Fibroblast of skin of right quadriceps (primary cell): ENCODE measurements around the gene HAL.

Experiments
- DNase-seq: peaks from one replicate; pipeline ENCODE4 v3.0.0-alpha.2; 2013

HAL gene

GRCh38 chr12:95996034-95996658, at the start of gene HAL:
TSS of gene HAL (minus strand) at chr12:95996344. CDS start at chr12:95995910, 434 bp downstream.
- DNase-seq: no peak

GRCh38 chr12:96045566-96045965, 49.4 kb upstream of the HAL start:
- DNase-seq: no peak

DNA sequence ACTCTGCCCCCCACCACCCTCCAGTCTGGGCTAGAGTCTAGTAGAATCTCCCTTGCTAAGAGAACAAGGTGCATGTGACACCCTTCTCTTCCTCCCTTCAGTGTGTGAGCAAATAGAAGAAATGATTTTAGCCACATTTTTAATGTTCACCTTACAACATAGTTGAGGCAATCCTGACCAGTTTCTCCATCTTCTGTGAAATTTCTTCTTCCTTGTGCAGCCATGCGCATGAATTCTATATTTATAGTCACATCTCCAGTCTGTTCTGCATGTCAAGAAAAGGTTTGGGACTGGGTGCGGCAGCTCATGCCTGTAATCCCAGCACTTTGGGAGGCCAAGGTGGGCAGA, 48.8 kb upstream of the HAL start:
- no peak for DNase-seq

- DNase-seq: peak; percentile 68
These were observed 48.1 kb upstream of the HAL start for GRCh38 chr12:96044017-96044942.

DNA sequence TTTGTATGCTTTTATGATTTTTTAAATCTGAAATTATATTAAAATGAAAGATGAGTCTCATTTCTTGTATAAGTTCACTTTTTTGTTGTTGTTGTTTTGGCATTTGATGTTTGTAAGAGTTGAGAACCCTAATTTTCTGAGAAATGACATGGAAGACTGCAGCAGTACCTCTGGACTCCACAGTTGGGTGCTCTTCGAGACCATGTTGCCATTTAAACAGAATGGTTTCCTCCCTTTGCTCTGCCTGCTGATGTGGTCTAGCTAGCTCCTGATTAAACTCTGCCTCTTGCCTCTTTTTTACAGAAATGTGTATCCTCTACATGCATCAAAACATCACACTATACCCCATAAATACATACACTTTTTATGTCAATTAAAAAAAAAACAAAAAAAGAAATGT, 45.0 kb upstream of the HAL start:
- DNase-seq: no peak

DNA sequence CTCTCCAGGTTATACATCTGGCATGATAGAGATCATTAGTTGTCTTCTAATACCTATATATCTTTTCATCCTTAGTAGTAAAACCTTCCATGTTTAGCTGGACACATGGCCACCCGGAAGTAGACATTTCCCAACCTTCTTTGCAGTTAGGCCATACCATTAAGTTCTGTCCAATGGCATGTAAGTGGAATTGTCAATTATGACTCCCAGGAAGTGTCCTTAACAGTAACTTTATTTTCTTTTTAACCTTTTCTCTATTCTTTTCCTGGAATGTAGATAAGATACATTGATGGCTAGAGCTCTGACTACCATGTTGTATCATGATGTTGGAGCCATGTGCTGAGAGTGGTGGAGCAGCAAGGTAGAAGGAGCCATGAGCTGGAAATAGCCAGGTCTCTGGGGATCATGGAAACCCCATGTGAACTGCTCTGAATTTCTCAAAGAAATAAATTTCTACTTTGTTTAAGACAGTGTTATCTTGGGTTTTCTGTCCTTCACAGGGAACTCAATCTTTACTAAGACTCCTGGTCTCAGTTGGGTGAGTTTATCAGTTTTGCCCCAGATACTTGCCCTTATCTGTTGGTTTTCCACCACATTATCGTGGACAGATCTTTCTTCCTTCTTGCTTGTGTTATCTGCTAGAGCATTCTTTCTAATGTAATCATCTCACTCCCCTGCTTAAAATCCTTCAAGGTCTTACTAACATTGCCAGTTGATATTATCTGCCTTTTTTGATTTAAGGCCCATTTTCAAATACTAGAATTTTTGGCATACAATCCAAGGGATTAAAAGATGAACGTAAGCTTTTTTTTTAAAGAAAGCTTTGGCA, 44.4 kb upstream of the HAL start:
- no peak for DNase-seq

DNA sequence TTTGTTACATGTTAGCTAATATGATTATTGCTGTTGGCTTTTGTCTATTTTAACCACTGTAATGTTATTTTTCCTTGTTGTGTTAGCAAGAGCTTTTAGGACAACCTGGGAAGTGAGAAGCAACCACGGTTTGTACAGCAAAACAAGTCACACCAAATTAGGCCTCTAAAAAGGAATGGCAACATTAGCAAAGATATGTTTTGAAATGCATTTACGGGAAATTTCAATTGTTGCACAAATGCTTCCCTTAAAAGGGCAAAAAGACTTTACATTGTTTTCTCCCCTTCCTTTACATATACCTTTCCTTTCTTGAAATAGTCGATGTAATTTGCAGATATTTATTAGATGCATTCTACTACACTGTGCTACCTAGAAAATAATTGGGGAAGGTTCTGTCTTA, 43.4 kb upstream of the HAL start:
- DNase-seq: no peak

- peak; percentile 46 for DNase-seq
These were observed 40.8 kb upstream of the HAL start for GRCh38 chr12:96036765-96037455.

- peak; percentile 98 for DNase-seq
These were observed 39.4 kb upstream of the HAL start, which contains the start of gene LTA4H for GRCh38 chr12:96035283-96036236. TSS of gene LTA4H (minus strand) at chr12:96035587. CDS start at chr12:96035519, 68 bp downstream.

DNA sequence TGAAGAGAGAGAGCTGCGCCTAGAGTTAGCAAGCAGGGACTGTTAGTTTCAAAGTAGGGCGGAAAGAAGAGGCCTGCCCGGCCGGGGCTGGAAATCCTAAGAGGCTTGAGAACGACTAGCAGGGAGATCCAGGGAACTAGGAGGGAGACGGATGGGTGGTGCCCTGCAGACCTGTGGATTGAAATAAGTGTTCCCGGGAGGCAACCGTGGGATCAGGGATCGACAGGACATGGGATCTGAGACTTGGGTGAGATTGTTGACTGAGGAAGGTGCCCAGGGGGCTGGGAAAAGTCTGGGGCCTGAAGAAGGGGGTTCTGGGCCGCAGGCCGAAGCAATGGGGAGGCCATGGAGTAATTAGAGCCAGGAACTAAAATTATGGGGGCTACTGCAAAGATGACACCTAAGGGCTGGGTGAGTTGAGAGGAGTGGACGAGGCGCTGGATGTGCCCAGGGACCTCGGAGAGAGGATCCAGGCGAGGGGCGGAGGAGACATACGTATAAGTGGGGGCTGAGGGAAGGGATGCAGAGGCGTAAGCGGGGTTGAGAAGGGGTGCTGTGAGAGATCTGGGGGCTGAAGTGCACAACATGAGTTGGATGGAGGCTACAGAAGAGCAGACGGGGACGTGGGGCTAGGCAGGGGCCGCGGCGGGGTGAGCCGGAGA, 38.6 kb upstream of the HAL start:
- peak; percentile 16 for DNase-seq

DNA sequence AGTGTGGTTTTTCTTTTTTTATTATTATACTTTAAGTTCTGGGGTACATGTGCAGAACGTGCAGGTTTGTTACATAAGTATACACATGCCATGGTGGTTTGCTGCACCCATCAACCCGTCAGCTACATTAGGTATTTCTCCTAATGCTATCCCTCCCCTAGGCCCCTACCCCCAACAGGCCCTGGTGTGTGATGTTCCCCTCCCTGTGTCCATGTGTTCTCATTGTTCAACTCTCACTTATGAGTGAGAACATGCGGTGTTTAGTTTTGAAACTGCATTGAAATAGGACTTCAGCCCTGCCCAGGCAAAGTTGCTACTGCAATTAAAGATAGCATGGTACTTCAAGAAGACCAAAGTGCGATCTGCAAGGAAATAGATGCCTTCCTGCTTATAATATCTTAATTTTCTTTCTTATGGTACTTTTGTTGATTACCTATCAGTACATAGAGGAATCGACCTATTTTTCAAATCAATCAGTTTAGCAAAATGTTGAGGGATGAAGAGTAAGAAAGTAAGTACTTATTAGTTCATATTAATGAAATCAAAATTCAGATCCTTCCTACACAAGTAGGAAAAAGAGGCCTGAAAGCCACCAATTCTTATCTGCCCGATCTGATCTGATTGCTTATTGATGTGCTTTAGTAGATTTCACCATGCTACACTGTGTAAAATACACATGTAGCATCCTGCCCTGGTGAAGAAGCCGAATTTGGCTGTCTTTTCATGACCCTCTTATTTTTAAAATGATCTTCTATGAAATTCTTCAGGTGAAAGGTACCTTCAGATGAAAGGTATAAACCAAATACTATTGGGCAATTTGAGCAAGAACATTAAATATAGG, 37.6 kb upstream of the HAL start:
- no peak for DNase-seq

- DNase-seq: no peak
These were observed 33.7 kb upstream of the HAL start for GRCh38 chr12:96029826-96030225.

- no peak for DNase-seq
These were observed 32.4 kb upstream of the HAL start for GRCh38 chr12:96028538-96028937.

DNA sequence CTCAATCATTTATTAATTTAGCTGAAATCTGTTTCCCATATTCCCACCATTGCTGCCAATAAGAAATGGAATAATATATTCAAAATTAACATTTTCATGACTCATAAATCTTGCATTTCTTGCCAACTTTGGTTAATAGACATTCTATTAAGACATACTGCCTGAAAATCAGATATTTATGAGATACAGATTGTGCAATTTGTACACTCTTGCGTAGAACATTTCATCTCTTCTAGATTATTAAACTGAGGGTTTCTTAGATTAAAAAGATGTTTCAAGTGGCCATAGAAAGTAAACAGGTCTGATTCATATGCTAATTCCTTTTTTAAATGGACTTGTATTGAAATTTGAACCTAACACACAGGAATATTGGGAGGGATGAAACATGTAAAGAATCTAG, 30.2 kb upstream of the HAL start:
- DNase-seq: no peak

- no peak for DNase-seq
These were observed 29.4 kb upstream of the HAL start for GRCh38 chr12:96025518-96025917.

DNA sequence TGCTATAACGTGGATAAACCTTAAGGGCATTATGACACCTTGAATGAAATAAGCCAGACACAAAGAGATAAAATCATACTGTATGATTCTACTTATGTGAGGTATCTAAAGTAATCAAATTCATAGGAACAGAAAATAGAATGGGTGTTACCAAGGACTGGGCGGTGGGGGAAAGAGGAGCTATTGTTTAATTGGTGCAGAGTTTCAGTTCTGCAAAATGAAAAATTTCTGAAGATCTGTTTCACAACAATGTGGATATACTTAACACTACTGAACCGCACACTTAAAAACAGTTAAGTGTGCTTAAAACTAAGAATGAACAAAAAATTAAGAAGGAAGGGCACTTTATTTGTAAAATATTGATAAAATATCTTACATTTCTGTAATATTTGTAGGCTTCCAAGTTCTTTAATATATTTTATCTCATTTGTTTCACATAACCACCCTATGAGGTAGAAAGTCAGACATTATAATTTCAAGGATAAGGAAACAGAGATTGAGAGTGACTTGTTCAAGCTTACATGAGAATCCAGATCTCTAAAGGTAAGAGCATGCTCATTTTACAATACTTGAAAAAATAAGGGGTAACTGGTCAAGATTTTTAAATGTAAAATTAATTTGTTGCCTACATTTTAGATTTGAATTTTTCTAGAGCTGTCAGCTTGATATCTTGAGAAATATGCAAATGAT, 24.3 kb upstream of the HAL start:
- no peak for DNase-seq

- DNase-seq: peak; percentile 25
These were observed 19.5 kb upstream of the HAL start for GRCh38 chr12:96015672-96016071.

GRCh38 chr12:96014943-96015599, 18.9 kb upstream of the HAL start:
- DNase-seq: no peak

DNA sequence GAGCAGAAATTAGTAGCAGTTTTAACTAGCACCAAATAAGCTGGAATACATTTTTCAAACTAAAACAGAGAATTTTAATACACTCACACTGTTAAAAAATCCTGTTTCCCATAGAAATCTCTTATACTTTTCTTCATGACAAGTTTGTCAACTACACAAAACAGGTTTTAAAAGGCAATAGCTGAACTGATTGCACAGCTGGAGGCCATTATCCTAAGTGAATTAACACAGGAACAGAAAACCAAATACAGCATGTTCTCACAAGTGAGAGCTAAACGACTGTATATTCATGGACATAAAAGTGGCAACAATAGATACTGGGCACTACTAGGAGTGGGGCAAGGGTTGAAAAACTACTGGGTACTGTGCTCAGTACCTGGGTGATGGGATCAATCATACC, 11.6 kb upstream of the HAL start:
- no peak for DNase-seq
